GM19395 (cell line): Measurements from ENCODE around the gene ASRGL1.
"Not testable (repeated sequence)": the region's sequence is repeated elsewhere in the genome, so short reads cannot be mapped to it uniquely, and the experiment has no call there.

Source experiments
- ATAC-seq: cut with Tn5 transposase; IDR thresholded peaks from one replicate; pipeline ENCODE4 v1.9.1; 2021; ENCODE audit warnings: mild to moderate bottlenecking, moderate library complexity; ENCODE audit not compliant: unreplicated experiment

ASRGL1 gene

DNA sequence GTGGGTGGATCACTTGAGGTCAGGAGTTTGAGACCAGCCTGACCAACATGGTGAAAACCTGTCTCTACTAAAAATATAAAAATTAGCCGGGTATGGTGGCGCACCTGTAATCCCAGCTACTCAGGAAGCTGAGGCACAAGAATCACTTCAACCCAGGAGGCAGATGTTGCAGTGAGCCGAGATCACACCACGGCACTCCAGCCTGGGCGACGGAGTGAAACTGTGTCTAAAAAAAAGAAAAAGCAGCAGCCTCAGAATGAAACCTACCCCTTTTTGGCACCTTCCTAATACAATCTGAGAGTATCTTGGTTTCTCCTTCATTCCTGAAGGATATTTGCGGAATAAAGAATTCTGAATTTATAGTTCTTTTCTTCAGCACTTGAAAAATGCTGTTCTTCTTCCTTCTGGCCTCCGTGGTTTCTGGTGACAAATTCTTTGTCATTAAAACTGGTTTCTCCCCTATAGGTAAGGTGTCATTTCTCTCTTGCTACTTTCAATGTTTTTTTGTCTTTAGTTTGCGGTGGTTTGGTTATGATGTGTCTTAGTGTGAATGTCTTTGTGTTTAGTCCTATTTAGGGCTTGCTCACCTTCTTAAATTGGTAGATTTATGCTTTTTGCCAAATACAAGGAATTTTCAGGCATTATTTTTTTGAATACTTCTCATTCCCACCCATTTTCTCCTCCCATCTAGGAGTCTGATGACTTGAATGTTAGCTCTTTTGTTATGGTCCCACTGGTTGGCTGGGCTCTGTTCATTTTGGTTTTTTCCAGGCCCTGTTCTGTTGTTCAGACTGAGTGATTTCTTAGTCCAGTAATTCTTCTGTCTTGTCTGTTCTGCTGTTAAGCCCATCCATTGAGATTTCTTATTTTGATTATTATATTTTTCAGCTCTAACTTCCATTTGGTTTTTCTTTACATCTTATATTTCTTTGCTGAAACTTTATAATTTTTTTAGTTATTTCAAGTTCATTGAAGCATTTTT lies 15.4 kb downstream of the ASRGL1 start:
- no peak for ATAC-seq

- ATAC-seq: no peak
Measured at GRCh38 chr11:62353841-62354240, 16.6 kb downstream of the ASRGL1 start.

DNA sequence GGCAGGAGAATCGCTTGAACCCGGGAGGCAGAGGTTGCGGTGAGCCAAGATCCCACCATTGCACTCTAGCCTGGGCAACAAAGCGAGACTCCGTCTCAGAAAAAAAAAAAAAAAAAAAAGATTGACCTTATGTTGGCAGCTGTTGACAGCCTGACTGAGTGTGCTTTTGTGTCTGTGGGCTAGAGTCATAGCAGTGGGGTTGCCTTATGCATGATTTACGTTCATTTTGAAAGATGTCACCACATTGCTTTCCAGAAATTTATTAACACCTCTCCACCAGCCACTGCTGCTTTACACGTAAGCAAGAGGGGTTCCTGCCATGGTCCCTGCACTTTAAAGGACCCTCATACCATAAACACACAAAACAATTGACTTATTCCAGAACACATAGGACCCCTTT lies 21.0 kb downstream of the ASRGL1 start:
- ATAC-seq: no peak

- ATAC-seq: no peak
Measured at GRCh38 chr11:62359475-62359874, 22.2 kb downstream of the ASRGL1 start.

DNA sequence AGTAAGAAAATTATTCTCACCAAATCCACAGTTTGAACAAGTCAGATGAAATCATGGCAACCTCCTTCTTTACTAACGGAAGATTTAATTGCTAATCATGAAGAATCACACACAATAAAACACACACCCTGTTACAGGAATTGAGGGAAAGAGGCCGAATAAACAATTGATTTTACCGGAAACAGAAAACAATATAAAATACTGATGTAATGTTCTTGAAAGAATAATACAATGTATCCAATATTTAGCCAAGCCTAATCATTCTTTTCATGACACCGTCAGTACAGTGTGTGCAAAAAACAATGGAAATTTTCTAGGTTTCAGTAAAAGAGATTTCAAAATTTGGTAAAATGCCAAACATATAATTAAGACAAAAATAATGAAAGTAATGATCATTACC lies 23.4 kb downstream of the ASRGL1 start:
- ATAC-seq: no peak

GRCh38 chr11:62368861-62369477 lies 31.7 kb downstream of the ASRGL1 start:
- ATAC-seq: not testable (repeated sequence)

GRCh38 chr11:62370743-62371440 lies 33.6 kb downstream of the ASRGL1 start:
- ATAC-seq: no peak

GRCh38 chr11:62372871-62373270 lies 35.6 kb downstream of the ASRGL1 start:
- no peak for ATAC-seq

- no peak for ATAC-seq
Measured at GRCh38 chr11:62373464-62374119, 36.3 kb downstream of the ASRGL1 start.

GRCh38 chr11:62374801-62375200 lies 37.6 kb downstream of the ASRGL1 start:
- no peak for ATAC-seq

- ATAC-seq: not testable (repeated sequence)
Measured at GRCh38 chr11:62378459-62379063, 41.3 kb downstream of the ASRGL1 start.

- not testable (repeated sequence) for ATAC-seq
Measured at GRCh38 chr11:62379586-62379985, 42.3 kb downstream of the ASRGL1 start.

GRCh38 chr11:62380821-62381245 lies 43.6 kb downstream of the ASRGL1 start:
- ATAC-seq: not testable (repeated sequence)

DNA sequence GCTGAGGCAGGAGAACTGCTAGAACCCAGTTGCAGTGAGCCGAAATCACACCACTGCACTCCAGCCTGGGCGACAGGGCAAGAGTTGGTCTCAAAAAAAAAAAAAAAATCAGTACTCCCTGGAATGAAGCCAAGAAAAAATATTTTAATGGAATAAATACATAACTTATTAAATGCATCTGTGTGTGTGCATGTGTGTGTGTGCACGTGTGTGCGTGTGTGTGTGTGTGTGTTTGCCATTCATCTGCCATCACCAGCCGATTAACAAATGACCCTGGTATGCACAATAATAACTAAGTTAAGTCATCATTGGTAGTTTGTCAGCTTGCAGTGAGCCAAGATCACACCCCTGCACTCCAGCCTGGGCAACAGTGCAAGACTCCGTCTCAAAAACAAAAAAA lies 46.6 kb downstream of the ASRGL1 start:
- ATAC-seq: no peak

GRCh38 chr11:62386083-62386482 lies 48.8 kb downstream of the ASRGL1 start:
- ATAC-seq: not testable (repeated sequence)

- ATAC-seq: no peak
Measured at GRCh38 chr11:62387381-62387780, 50.1 kb downstream of the ASRGL1 start.

GRCh38 chr11:62388999-62389398 lies 51.8 kb downstream of the ASRGL1 start:
- ATAC-seq: no peak

DNA sequence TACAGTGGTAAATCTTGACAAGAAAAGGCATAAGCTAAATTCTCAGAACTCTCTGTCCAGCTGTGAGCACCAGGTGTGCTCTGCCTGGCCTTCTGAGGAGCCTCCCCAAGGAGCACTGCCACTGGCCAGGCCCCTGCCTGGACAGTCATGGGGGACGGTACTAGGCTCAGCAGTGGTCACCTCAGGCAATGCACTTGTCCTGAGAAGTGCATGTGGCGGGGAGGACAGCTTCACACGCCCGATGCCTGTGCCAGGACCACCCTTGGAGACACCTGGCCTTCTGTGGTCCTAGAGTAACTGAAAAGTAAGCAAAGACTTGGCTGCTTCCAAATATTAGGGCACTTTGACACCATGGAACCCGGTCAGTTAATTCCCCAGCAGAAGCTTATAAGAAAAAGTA lies 53.0 kb downstream of the ASRGL1 start:
- no peak for ATAC-seq

GRCh38 chr11:62390722-62391121 lies 53.5 kb downstream of the ASRGL1 start:
- ATAC-seq: no peak

- ATAC-seq: no peak
Measured at GRCh38 chr11:62391642-62392425, 54.6 kb downstream of the ASRGL1 start.
